RWPE1 (cell line): Measurements from ENCODE around the gene BNIP3.

ENCODE experiments used
- CTCF ChIA-PET: fragments of 350-600 bp; sonication (Branson Sonifier 250); formaldehyde crosslinking; extraction: SDS; loops from one replicate; lab custom pipeline; 2021; lab: Yijun Ruan, JAX
- POLR2A ChIA-PET: fragments of 400-600 bp; formaldehyde crosslinking; extraction: SDS; loops from one replicate; lab custom pipeline; 2020; ENCODE audit warnings: antibody characterized with exemption; ENCODE audit not compliant: low non-redundant PET; lab: Yijun Ruan, JAX
- DNase-seq: peaks from one replicate; pipeline ENCODE4 v3.0.0; 2012; ENCODE audit warnings: low spot score
- H3K27ac ChIP-seq: fragments of 450-650 bp; 2 replicates; pipeline ENCODE4 v1.5.1; 2017
- TF ChIP-seq, protein P1 (sequence below): fragments of 450-650 bp; conservative IDR thresholded peaks from 2 replicates; pipeline ENCODE4 v1.5.1; 2017; ENCODE audit warnings: low read depth, mild to moderate bottlenecking

Gene BNIP3

GRCh38 chr10:131977323-131978096, 4.2 kb downstream of the BNIP3 start:
- no peak for DNase-seq
- TF ChIP-seq, protein P1, sequence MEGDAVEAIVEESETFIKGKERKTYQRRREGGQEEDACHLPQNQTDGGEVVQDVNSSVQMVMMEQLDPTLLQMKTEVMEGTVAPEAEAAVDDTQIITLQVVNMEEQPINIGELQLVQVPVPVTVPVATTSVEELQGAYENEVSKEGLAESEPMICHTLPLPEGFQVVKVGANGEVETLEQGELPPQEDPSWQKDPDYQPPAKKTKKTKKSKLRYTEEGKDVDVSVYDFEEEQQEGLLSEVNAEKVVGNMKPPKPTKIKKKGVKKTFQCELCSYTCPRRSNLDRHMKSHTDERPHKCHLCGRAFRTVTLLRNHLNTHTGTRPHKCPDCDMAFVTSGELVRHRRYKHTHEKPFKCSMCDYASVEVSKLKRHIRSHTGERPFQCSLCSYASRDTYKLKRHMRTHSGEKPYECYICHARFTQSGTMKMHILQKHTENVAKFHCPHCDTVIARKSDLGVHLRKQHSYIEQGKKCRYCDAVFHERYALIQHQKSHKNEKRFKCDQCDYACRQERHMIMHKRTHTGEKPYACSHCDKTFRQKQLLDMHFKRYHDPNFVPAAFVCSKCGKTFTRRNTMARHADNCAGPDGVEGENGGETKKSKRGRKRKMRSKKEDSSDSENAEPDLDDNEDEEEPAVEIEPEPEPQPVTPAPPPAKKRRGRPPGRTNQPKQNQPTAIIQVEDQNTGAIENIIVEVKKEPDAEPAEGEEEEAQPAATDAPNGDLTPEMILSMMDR: no peak
- ChIA-PET POLR2A (no interaction called here), CTCF (no interaction called here)
- no peak overlapping the region for H3K27ac ChIP-seq

GRCh38 chr10:131975796-131976195, 5.9 kb downstream of the BNIP3 start:
- no peak overlapping the region for H3K27ac ChIP-seq
- TF ChIP-seq, protein P1: no peak
- CTCF ChIA-PET: interaction anchor here (0.8 kb wide), 1 partner anchor 51 kb away, joined by 4 read pairs; no protein-coding TSS in a partner anchor
- DNase-seq: no peak
- POLR2A ChIA-PET: no interaction called here

DNA sequence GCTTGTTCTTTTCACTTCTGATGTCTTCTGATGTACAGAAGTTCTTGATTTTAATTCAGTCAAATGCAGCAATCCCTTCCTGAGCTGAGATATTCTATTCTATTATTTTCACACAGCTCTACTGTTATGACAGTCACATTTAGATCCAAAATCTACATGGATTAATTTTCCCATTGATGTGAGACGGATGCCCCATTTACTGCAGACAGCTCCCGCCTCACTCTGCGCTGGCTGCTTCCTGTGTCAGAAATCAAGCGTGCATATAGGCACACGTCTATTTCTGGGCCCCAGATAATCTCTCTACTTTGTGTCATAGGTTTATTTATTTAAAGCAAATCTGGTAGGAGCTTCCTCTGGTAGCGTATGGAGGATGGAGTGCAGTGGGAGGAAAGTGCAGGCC, 6.7 kb downstream of the BNIP3 start:
- CTCF ChIA-PET: interaction anchor here (1.0 kb wide), 1 partner anchor 25 kb away, joined by 4 read pairs; no protein-coding TSS in a partner anchor
- H3K27ac ChIP-seq: no peak overlapping the region
- TF ChIP-seq, protein P1: no peak
- DNase-seq: no peak
- POLR2A ChIA-PET: no interaction called here

GRCh38 chr10:131974034-131974817, 7.5 kb downstream of the BNIP3 start:
- CTCF ChIA-PET: interaction anchor here (0.7 to 1.0 kb wide), 2 partner anchors 25 to 29 kb away, joined by 3 to 4 read pairs; no protein-coding TSS in a partner anchor
- no peak overlapping the region for H3K27ac ChIP-seq
- TF ChIP-seq, protein P1: no peak
- no peak for DNase-seq
- POLR2A ChIA-PET: no interaction called here

- DNase-seq: no peak
- TF ChIP-seq, protein P1: no peak
- CTCF ChIA-PET: interaction anchor here (2.1 kb wide), 1 partner anchor 50 kb away, joined by 10 read pairs; no protein-coding TSS in a partner anchor
- POLR2A ChIA-PET: no interaction called here
- peak overlapping the region; percentile 48; the same call in 1 of the 2 replicates for H3K27ac ChIP-seq
Measured at GRCh38 chr10:131973160-131973951, 8.4 kb downstream of the BNIP3 start.
